Measurements from ENCODE around the gene PVALEF. TPM values are rescaled to one million over a fixed set of nuclear protein-coding genes. Genes with fewer than 3 reads are reported as not detected.

The PVALEF gene
- total and polyA plus RNA-seq, 8 donors, result 0.11 to 0.74 (median 0.25) TPM; not detected in 2

DNA sequence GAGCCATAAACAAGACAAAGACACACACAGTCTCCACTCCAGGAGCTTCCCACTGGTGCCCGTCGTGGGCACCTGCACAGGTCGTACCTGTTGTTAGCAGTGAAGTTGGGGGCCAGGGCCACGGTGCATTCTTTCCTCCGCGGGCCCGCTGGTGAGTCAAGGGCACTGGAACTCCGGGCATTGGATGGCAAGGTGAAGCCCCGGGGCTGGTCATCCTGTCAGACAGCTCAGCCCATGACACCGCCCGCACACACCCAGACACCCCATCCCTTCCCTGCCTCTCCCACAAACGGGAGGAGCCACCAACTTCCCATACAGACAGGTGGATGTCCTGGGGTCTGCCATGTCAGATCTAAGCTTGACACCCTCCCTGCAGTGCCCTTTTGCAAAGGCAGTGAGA, 41.4 kb downstream of the PVALEF start:
- no peak for DNase-seq
- intact Hi-C loops (cut with DNase I), result no loop called here
- no peaks in the 10 kb centered on the region for H3K27me3 ChIP-seq
- ATAC-seq, result no peak
- no peak overlapping the region for H3K27ac ChIP-seq
- peaks cover 0 to 16% of the 10 kb centered on the region in 2 donors for H3K36me3 ChIP-seq
- TF ChIP-seq, protein P1, sequence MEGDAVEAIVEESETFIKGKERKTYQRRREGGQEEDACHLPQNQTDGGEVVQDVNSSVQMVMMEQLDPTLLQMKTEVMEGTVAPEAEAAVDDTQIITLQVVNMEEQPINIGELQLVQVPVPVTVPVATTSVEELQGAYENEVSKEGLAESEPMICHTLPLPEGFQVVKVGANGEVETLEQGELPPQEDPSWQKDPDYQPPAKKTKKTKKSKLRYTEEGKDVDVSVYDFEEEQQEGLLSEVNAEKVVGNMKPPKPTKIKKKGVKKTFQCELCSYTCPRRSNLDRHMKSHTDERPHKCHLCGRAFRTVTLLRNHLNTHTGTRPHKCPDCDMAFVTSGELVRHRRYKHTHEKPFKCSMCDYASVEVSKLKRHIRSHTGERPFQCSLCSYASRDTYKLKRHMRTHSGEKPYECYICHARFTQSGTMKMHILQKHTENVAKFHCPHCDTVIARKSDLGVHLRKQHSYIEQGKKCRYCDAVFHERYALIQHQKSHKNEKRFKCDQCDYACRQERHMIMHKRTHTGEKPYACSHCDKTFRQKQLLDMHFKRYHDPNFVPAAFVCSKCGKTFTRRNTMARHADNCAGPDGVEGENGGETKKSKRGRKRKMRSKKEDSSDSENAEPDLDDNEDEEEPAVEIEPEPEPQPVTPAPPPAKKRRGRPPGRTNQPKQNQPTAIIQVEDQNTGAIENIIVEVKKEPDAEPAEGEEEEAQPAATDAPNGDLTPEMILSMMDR (IDR thresholded peaks at IDR 0.05), result no peak
- no peak overlapping the region for H3K4me3 ChIP-seq
- no peaks in the 10 kb centered on the region for H3K9me3 ChIP-seq
- no peaks in the 10 kb centered on the region for H3K4me1 ChIP-seq

DNA sequence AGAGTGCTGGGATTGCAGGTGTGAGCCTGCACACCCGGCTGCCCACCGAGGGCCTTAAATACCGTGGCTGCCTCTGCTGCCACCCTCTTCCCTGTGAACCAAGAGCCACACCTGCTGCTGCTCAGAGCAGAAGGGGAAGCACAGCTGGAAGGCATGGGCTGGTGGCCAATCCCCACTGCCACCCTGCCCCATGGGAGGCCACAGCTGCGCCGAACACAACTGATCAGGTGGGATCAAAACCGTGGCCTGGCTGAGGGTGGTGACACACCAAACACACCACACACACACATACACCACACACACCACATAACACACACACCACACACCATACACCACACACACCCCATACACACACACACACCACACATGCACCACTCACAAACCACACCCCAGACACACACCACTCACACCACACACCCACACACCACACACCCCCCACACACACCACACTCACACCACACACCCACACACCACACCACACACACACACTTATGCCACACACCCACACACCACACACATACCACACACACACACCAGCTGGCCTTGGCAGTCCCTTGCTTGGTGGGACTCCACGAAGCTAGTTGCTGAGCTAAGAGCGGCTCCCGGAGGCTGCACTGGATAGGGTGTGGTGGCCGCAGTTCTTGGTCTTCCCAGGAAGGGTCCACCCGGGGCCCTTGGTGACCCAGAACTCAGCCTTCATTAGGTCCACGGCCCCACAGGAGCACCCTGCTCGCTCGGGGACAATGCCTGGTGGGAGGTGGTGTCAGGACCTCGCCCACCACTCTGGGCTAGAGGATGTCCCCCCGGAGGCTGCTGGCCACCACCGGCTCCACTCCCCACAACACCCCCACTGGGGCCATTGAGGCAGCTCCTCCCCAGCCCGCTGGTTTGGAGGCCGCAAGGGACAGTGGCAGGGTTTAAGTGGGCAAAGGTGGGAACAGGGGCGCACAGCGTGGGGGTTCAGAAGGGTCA, 42.6 kb downstream of the PVALEF start:
- H3K27me3 ChIP-seq, result no peaks in the 10 kb centered on the region
- no peaks in the 10 kb centered on the region for H3K9me3 ChIP-seq
- H3K4me1 ChIP-seq, result no peaks in the 10 kb centered on the region
- DNase-seq (no peak), ATAC-seq (no peak)
- TF ChIP-seq, protein P1 (IDR thresholded peaks at IDR 0.05), result no peak
- H3K27ac ChIP-seq, result no peak overlapping the region
- H3K4me3 ChIP-seq, result no peak overlapping the region
- H3K36me3 ChIP-seq, result peaks cover 0 to 16% of the 10 kb centered on the region in 2 donors
- intact Hi-C loops (cut with DNase I), result no loop called here

DNA sequence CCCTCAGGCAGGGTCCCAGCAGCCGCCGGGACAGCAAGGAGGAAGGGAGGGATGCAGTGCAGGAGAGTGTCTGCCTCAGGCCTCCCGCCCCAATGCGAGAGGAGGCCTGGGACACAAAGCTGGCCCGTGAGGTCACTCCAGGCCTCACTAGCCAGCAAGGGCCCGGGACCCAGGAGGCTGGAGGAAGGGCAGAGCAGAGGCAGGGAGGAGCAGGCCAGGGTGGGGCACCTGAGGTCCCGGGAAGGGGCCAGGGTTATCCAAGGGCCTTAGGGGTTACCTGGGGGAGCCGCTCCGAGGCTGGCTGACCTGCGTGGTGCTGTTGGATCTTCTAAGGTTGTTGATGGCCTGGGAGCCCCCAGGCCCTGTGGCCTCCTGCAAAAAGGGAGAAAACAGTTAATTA, 43.3 kb downstream of the PVALEF start:
- intact Hi-C loops (cut with DNase I), result no loop called here
- Histone ChIP-seq H3K27ac (no peak overlapping the region), H3K4me3 (no peak overlapping the region), H3K4me1 (no peaks in the 10 kb centered on the region), H3K36me3 (peaks cover 0 to 8% of the 10 kb centered on the region in 2 donors), H3K9me3 (no peaks in the 10 kb centered on the region), H3K27me3 (no peaks in the 10 kb centered on the region)
- TF ChIP-seq, protein P1 (IDR thresholded peaks at IDR 0.05), result no peak
- DNase-seq, result peak in 1 of 4 donors; percentile 73
- no peak for ATAC-seq

DNA sequence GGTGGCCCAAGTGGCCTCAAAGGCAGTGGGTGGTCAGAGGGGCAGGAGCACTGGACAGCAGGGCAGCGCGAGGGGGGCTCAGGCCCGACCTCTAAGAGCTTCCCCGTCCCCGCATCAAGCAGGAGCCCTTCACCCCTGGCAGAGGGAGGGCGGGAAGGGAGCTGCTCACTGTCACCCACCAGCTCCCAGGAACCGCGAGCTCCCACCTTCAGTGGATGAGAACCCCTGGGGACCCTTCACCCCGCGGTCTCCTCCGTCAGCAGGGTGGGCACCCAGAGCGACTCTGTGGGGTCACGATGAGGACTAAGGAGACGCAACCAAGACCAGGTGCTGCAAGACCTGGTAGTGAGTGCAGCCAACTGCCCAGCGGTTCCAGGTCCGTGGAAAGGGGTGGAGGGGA, 43.8 kb downstream of the PVALEF start:
- TF ChIP-seq, protein P1 (IDR thresholded peaks at IDR 0.05), result no peak
- H3K4me1 ChIP-seq, result no peaks in the 10 kb centered on the region
- no peak for ATAC-seq
- DNase-seq, result peak in 1 of 4 donors; percentile 55
- no peaks in the 10 kb centered on the region for H3K9me3 ChIP-seq
- no peak overlapping the region for H3K4me3 ChIP-seq
- no peaks in the 10 kb centered on the region for H3K27me3 ChIP-seq
- no peak overlapping the region for H3K27ac ChIP-seq
- H3K36me3 ChIP-seq, result peaks cover 0 to 8% of the 10 kb centered on the region in 2 donors
- intact Hi-C loops (cut with DNase I), result no loop called here

DNA sequence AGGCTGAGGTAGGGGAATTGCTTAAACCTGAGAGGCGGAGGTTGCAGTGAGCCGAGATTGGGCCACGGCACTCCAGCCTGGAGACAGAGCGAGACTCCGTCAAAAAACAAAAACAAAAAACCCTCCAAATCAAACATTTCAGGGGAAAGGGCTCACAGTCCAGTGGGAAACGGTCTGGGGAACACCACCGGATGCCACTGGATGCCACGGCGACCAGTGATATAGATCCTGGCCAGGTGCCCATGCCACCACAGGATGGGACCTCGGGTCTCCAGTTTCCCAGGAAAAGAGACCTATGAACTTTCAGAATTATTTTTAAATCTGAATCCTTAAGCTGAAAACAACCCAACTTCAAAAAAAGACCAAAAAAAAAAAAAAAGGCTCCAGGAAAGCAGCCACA, 45.2 kb downstream of the PVALEF start:
- intact Hi-C loops (cut with DNase I), result no loop called here
- no peaks in the 10 kb centered on the region for H3K4me1 ChIP-seq
- no peak for ATAC-seq
- H3K4me3 ChIP-seq, result no peak overlapping the region
- peaks cover 0 to 8% of the 10 kb centered on the region in 2 donors for H3K36me3 ChIP-seq
- H3K27ac ChIP-seq, result no peak overlapping the region
- peak in 1 of 4 donors; percentile 12 for DNase-seq
- TF ChIP-seq, protein P1 (IDR thresholded peaks at IDR 0.05), result no peak
- H3K9me3 ChIP-seq, result no peaks in the 10 kb centered on the region
- H3K27me3 ChIP-seq, result no peaks in the 10 kb centered on the region

Data from left lung (tissue), 10 donors.